GM12878 (cell line): ENCODE measurements around the gene NGB. TPM values are rescaled to one million over a fixed set of nuclear protein-coding genes. Genes with fewer than 3 reads are reported as not detected.

Experiments
- ATAC-seq: fragments of 200-7000 bp; cut with Tn5 transposase; 3 replicates; pipeline ENCODE4 v1.9.1; 2020; ENCODE audit warnings: mild to moderate bottlenecking, moderate library complexity
- BruUV-seq: library from RNA; stranded (reverse); fragments of 400-500 nt; replicated peaks from 2 replicates; lab custom pipeline; 2021; lab: Mats Ljungman, UMichigan
- CTCF ChIA-PET: fragments of 300-600 bp; sonication (Branson Sonifier 250); formaldehyde crosslinking; extraction: SDS; loops from one replicate; lab custom pipeline; 2021; ENCODE audit warnings: inconsistent platforms; lab: Yijun Ruan, JAX
- POLR2A ChIA-PET: fragments of 350-600 bp; formaldehyde crosslinking; extraction: SDS; loops from one replicate; lab custom pipeline; 2021; ENCODE audit warnings: inconsistent platforms; lab: Charles Lee
- RAD21 ChIA-PET: fragments of 300-600 bp; sonication (Branson Sonifier 250); formaldehyde crosslinking; loops from one replicate; lab custom pipeline; 2023; ENCODE audit warnings: antibody characterized with exemption; ENCODE audit not compliant: unreplicated experiment; lab: Charles Lee
- SMC1A ChIA-PET: fragments of 300-600 bp; sonication (Branson Sonifier 250); formaldehyde crosslinking; loops from one replicate; lab custom pipeline; 2023; ENCODE audit not compliant: unreplicated experiment, uncharacterized antibody; lab: Charles Lee
- DNase-seq: peaks from one replicate; pipeline ENCODE4 v3.0.0-alpha.2; 2011; ENCODE audit warnings: low read depth, low spot score
- FAIRE-seq: peaks from 3 replicates; lab custom pipeline; 2011; peaks lifted over from hg19 to GRCh38; lab: Jason Lieb, UNC
- H2AFZ ChIP-seq: 2 replicates; pipeline ENCODE4 v1.6.0; 2011; ENCODE audit warnings: low read depth, low read length, control low read depth; ENCODE audit not compliant: control insufficient read depth
- H3K27ac ChIP-seq: 2 replicates; pipeline ENCODE4 v1.5.1; 2011; ENCODE audit warnings: control low read depth; ENCODE audit not compliant: control insufficient read depth, insufficient read depth
- H3K27me3 ChIP-seq, 2 experiments: replicated peaks in 1 of 2; 2 replicates each; pipeline versions ENCODE4 v1.6.0 to v1.6.1; 2011; ENCODE audit warnings: low read length in 1 of 2; ENCODE audit not compliant: control insufficient read depth in 2 of 2, insufficient read depth in 2 of 2
- H3K36me3 ChIP-seq, 2 experiments: 2 replicates each; pipeline ENCODE4 v1.5.1; 2011; ENCODE audit warnings: low read length in 1 of 2; ENCODE audit not compliant: control insufficient read depth in 2 of 2, insufficient read depth in 2 of 2
- H3K4me1 ChIP-seq: 2 replicates; pipeline ENCODE4 v1.6.1; 2011; ENCODE audit warnings: mild to moderate bottlenecking, low read length, moderate library complexity, mixed read lengths; ENCODE audit not compliant: control insufficient read depth, insufficient read depth
- H3K4me2 ChIP-seq: 2 replicates; pipeline ENCODE4 v1.6.0; 2011; ENCODE audit warnings: control low read depth; ENCODE audit not compliant: control insufficient read depth, insufficient read depth
- H3K4me3 ChIP-seq: fragments of 200-600 bp; sonication (generic); 2 replicates; pipeline ENCODE4 v1.5.1; 2016
- H3K79me2 ChIP-seq: 2 replicates; pipeline ENCODE4 v1.6.0; 2011; ENCODE audit warnings: low read length; ENCODE audit not compliant: control insufficient read depth, insufficient read depth
- H3K9ac ChIP-seq: 2 replicates; pipeline ENCODE4 v1.8.0; 2011; ENCODE audit warnings: low read length, control low read depth, mixed read lengths; ENCODE audit not compliant: control insufficient read depth, insufficient read depth
- H3K9me3 ChIP-seq: replicated peaks from 3 replicates; pipeline ENCODE4 v1.5.1; 2011; ENCODE audit warnings: mild to moderate bottlenecking, low read length; ENCODE audit not compliant: control insufficient read depth, insufficient read depth
- H4K20me1 ChIP-seq: 2 replicates; pipeline ENCODE4 v1.6.0; 2011; ENCODE audit not compliant: control insufficient read depth, insufficient read depth
- ATF7 ChIP-seq: fragments of 450-650 bp; IDR thresholded peaks from 2 replicates; pipeline ENCODE4 v1.6.1; 2016; ENCODE audit warnings: low read depth, mild to moderate bottlenecking
- BACH1 ChIP-seq: fragments of 450-650 bp; IDR thresholded peaks from 2 replicates; pipeline ENCODE4 v1.6.1; 2017; ENCODE audit warnings: mild to moderate bottlenecking, borderline replicate concordance
- DPF2 ChIP-seq: fragments of 450-650 bp; IDR thresholded peaks from 2 replicates; pipeline ENCODE4 v1.6.1; 2017; ENCODE audit warnings: mild to moderate bottlenecking
- FOS ChIP-seq: IDR thresholded peaks from 3 replicates; pipeline ENCODE4 v1.6.1; 2011; ENCODE audit warnings: borderline replicate concordance; ENCODE audit not compliant: insufficient read length; ENCODE audit errors: extremely low read depth
- FOXM1 ChIP-seq: IDR thresholded peaks from 2 replicates; pipeline ENCODE4 v1.6.1; 2012; ENCODE audit warnings: low read depth, mild to moderate bottlenecking, inconsistent platforms, low read length, moderate library complexity
- KDM1A ChIP-seq: fragments of 200-600 bp; sonication (generic); IDR thresholded peaks from 2 replicates; pipeline ENCODE4 v1.6.1; 2016; ENCODE audit warnings: borderline replicate concordance
- NFIC ChIP-seq: IDR thresholded peaks from 2 replicates; pipeline ENCODE4 v1.6.1; 2012; ENCODE audit warnings: low read depth, mild to moderate bottlenecking, inconsistent platforms, low read length, moderate library complexity
- NRF1 ChIP-seq: conservative IDR thresholded peaks from 2 replicates; pipeline ENCODE4 v1.6.1; 2011; ENCODE audit warnings: mild to moderate bottlenecking, low read depth, low read length, improper control_type of control experiment
- PAX8 ChIP-seq: fragments of 450-650 bp; IDR thresholded peaks from 2 replicates; pipeline ENCODE4 v1.6.1; 2017; ENCODE audit warnings: mild to moderate bottlenecking, moderate library complexity
- POLR2AphosphoS2 ChIP-seq: IDR thresholded peaks from 2 replicates; pipeline ENCODE4 v1.6.1; 2011; ENCODE audit warnings: low read depth, mild to moderate bottlenecking, low read length, improper control_type of control experiment, moderate library complexity
- RB1 ChIP-seq: fragments of 450-650 bp; formaldehyde crosslinking; IDR thresholded peaks from 2 replicates; pipeline ENCODE4 v1.6.1; 2017; ENCODE audit warnings: mild to moderate bottlenecking, borderline replicate concordance
- TAF1 ChIP-seq: IDR thresholded peaks from 2 replicates; pipeline ENCODE4 v1.6.1; 2011; ENCODE audit warnings: mild to moderate bottlenecking, low read depth, low read length, borderline replicate concordance
- TARDBP ChIP-seq: IDR thresholded peaks from 2 replicates; pipeline ENCODE4 v1.6.1; 2016; ENCODE audit warnings: borderline replicate concordance
- TCF12 ChIP-seq: IDR thresholded peaks from 2 replicates; pipeline ENCODE4 v1.6.1; 2011; ENCODE audit warnings: low read depth, mild to moderate bottlenecking, low read length
- WRNIP1 ChIP-seq: IDR thresholded peaks from 2 replicates; pipeline ENCODE4 v1.6.1; 2011; ENCODE audit warnings: low read depth, low read length, improper control_type of control experiment, borderline replicate concordance
- ZBED1 ChIP-seq: IDR thresholded peaks from 2 replicates; pipeline ENCODE4 v1.6.1; 2016; ENCODE audit warnings: borderline replicate concordance
- ZNF274 ChIP-seq: IDR thresholded peaks from one replicate; pipeline ENCODE4 v1.8.0; 2011; ENCODE audit not compliant: insufficient read length, insufficient read depth
- WGBS: methylation state at CpG from one replicate; pipeline ENCODE4 v1.1.6; 2016; ENCODE audit warnings: low lambda C conversion rate; ENCODE audit not compliant: insufficient replicate concordance, insufficient coverage; ENCODE audit errors: missing lambda C conversion rate; 5-methylcytosine and 5-hydroxymethylcytosine counted together
- in situ Hi-C: fragments of 300-500 bp; cut with MboI; formaldehyde crosslinking; loops from 9 replicates; pipeline ENCODE4 v1.14.3; 2018; ENCODE audit warnings: mixed read lengths
- intact Hi-C: fragments of 100-400 bp; cut with micrococcal nuclease; formaldehyde crosslinking; loops from one replicate; pipeline ENCODE4 v1.14.2; 2022; ENCODE audit not compliant: unreplicated experiment
- polyA plus RNA-seq, 11 experiments: library from polyadenylated mRNA; depleted of rRNA in 4 of 11; unstranded in 6 of 11; stranded (reverse) in 5 of 11; fragments of >200 nt; fragmentation: Nextera tagmentation in 4 of 11; fragmentation: Illumina TruSeq in 1 of 11; extraction: Ambion mirVana in 4 of 11; extraction: Trizol in 1 of 11; gene quantifications; 1 replicate in 1 of 11; 2 replicates in 10 of 11; pipeline versions ENCODE4 v1.2.1 to v1.2.3, GENCODE V29; 2011 to 2016; ENCODE audit warnings: inconsistent platforms in 2 of 11, missing spikeins in 2 of 11, low read depth in 1 of 11
- total RNA-seq, 4 experiments: library from RNA; depleted of rRNA in 3 of 4; stranded (reverse); fragments of >200 nt in 3 of 4; fragmentation: Illumina TruSeq in 1 of 4; extraction: Trizol in 1 of 4; gene quantifications; 2 replicates each; pipeline versions ENCODE4 v1.2.1 to v1.2.3, GENCODE V29; 2013 to 2021
- TF ChIP-seq, protein P1 (sequence below): IDR thresholded peaks from 2 replicates; pipeline ENCODE4 v1.6.1; 2012; ENCODE audit warnings: mild to moderate bottlenecking, low read depth, low read length

The NGB gene
- total and polyA plus RNA-seq, 10 of the 15 experiments (the other 5 are each of a cell fraction or from before 2014, with no cell fraction given): 0.19 TPM; not detected in 9

- H3K4me2 ChIP-seq: no peak overlapping the region
- ChIA-PET RAD21 (no interaction called here), CTCF (interaction anchor here (0.7 to 1.5 kb wide), 4 partner anchors 25 to 1210 kb away, joined by 3 read pairs; no protein-coding TSS in a partner anchor), SMC1A (interaction anchor here (1.1 kb wide), 1 partner anchor 38 kb away, joined by 3 read pairs; no protein-coding TSS in a partner anchor), POLR2A (no interaction called here)
- no peaks in the 10 kb centered on the region for H4K20me1 ChIP-seq
- TF ChIP-seq TARDBP: no peak
- no peak for TF ChIP-seq PAX8
- no peak for TF ChIP-seq TAF1
- no peak for TF ChIP-seq POLR2AphosphoS2
- no peak for TF ChIP-seq ZNF274
- no peak for TF ChIP-seq WRNIP1
- no peak for TF ChIP-seq FOS
- TF ChIP-seq NRF1: no peak
- no peak for TF ChIP-seq NFIC
- no peak for TF ChIP-seq KDM1A
- no peak for TF ChIP-seq TCF12
- TF ChIP-seq RB1: no peak
- no peak for TF ChIP-seq ATF7
- no peak for TF ChIP-seq BACH1
- TF ChIP-seq DPF2: no peak
- TF ChIP-seq ZBED1: no peak
- TF ChIP-seq, protein P1, sequence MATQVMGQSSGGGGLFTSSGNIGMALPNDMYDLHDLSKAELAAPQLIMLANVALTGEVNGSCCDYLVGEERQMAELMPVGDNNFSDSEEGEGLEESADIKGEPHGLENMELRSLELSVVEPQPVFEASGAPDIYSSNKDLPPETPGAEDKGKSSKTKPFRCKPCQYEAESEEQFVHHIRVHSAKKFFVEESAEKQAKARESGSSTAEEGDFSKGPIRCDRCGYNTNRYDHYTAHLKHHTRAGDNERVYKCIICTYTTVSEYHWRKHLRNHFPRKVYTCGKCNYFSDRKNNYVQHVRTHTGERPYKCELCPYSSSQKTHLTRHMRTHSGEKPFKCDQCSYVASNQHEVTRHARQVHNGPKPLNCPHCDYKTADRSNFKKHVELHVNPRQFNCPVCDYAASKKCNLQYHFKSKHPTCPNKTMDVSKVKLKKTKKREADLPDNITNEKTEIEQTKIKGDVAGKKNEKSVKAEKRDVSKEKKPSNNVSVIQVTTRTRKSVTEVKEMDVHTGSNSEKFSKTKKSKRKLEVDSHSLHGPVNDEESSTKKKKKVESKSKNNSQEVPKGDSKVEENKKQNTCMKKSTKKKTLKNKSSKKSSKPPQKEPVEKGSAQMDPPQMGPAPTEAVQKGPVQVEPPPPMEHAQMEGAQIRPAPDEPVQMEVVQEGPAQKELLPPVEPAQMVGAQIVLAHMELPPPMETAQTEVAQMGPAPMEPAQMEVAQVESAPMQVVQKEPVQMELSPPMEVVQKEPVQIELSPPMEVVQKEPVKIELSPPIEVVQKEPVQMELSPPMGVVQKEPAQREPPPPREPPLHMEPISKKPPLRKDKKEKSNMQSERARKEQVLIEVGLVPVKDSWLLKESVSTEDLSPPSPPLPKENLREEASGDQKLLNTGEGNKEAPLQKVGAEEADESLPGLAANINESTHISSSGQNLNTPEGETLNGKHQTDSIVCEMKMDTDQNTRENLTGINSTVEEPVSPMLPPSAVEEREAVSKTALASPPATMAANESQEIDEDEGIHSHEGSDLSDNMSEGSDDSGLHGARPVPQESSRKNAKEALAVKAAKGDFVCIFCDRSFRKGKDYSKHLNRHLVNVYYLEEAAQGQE: no peak
- no peak for TF ChIP-seq FOXM1
- H3K27ac ChIP-seq: no peak overlapping the region
- H3K4me3 ChIP-seq: no peak overlapping the region
- BruUV-seq: no TSS peak
- DNase-seq (no peak), ATAC-seq (no peak), FAIRE-seq (no peak)
- H3K79me2 ChIP-seq: no peaks in the 10 kb centered on the region
- no peak overlapping the region for H3K9ac ChIP-seq
- H3K36me3 ChIP-seq: peaks cover 0 to 1% of the 10 kb centered on the region in 2 experiments; a peak in 2 of 4 replicates
- intact Hi-C loops: no loop called here
- WGBS: 80% methylated on average over 13 of the region's 14 CpGs
- H3K27me3 ChIP-seq: no peaks in the 10 kb centered on the region
- in situ Hi-C loops: no loop called here
- H2AFZ ChIP-seq: no peak overlapping the region
- H3K4me1 ChIP-seq: no peaks in the 10 kb centered on the region
- no peaks in the 10 kb centered on the region for H3K9me3 ChIP-seq
Observed at GRCh38 chr14:77278461-77279230, 7.6 kb upstream of the NGB start.
